Omental fat pad (tissue), 4 donors: Measurements from ENCODE around the gene STAG1. TPM values are rescaled to one million over a fixed set of nuclear protein-coding genes. Genes with fewer than 3 reads are reported as not detected.

Experiments
- ATAC-seq: fragments of 150-250 bp; one replicate; pipeline ENCODE4 v1.9.1; 2016; ENCODE audit warnings: mild to moderate bottlenecking, moderate library complexity; ENCODE audit not compliant: low FRiP score
- DNase-seq: peaks from one replicate; pipeline ENCODE4 v3.0.0-alpha.2; 2019; ENCODE audit warnings: low spot score
- small RNA-seq: library from RNA; depleted of rRNA; stranded (forward); fragments of <200 nt; gene quantifications from one replicate; pipeline ENCODE3, GENCODE V24; 2016
- total RNA-seq, 4 donors: library from RNA; depleted of rRNA; stranded (reverse); fragments of >200 nt; gene quantifications; one replicate each; pipeline ENCODE4 v1.1.0, GENCODE V29; 2016
- TF ChIP-seq, protein P1 (sequence below), 3 donors: fragments of 450-650 bp; IDR thresholded peaks; one replicate each; pipeline ENCODE4 v1.5.1; 2016 to 2017; ENCODE audit warnings: antibody characterized with exemption in 3 of 3, mild to moderate bottlenecking in 3 of 3, moderate library complexity in 2 of 3

The STAG1 gene
- total RNA-seq, 4 donors from 2014 or later = 37.6 to 57.5 (median 41.6) TPM

DNA sequence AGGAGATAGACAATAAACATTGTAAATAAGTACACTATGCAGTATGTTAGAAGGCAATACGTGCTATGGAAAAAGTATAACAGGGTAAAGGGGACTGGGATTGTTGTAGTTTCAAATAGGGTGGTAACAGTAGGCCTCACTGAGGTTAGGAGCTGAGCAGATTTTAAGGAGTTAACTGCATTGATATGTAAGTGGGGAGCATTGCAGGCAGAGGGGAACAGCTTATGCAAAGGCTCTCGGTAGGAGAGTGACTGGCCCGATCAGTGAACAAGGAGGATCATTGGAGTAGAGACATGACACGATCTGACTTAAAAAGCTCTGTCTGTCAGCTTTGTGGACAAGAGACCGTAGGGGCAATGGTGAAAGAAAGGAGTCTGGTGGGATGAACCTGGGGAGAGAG, 455.2 kb downstream of the STAG1 start:
- ATAC-seq (no peak), DNase-seq (no peak)
- TF ChIP-seq, protein P1, sequence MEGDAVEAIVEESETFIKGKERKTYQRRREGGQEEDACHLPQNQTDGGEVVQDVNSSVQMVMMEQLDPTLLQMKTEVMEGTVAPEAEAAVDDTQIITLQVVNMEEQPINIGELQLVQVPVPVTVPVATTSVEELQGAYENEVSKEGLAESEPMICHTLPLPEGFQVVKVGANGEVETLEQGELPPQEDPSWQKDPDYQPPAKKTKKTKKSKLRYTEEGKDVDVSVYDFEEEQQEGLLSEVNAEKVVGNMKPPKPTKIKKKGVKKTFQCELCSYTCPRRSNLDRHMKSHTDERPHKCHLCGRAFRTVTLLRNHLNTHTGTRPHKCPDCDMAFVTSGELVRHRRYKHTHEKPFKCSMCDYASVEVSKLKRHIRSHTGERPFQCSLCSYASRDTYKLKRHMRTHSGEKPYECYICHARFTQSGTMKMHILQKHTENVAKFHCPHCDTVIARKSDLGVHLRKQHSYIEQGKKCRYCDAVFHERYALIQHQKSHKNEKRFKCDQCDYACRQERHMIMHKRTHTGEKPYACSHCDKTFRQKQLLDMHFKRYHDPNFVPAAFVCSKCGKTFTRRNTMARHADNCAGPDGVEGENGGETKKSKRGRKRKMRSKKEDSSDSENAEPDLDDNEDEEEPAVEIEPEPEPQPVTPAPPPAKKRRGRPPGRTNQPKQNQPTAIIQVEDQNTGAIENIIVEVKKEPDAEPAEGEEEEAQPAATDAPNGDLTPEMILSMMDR (IDR thresholded peaks at IDR 0.05) = no peak

DNA sequence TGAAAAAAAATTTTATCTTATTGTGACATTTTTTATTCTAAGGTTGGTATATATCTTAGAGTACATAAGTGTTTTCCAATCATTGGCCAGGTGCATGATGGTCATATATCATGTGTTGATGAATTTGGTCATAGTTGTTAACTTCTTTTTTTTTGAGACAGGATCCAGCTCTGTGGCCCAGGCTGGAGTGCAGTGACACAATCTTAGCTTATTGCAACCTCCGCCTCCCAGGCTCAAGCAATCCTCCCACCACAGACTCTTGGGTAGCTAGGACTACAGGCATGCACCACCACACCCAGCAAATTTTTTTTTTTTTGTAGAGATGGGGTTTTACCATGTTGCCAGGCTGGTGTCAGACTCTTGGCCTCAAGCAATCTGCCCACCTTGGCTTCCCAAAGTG, 458.0 kb downstream of the STAG1 start:
- no peak for DNase-seq
- no peak for ATAC-seq
- TF ChIP-seq, protein P1 (IDR thresholded peaks at IDR 0.05) = no peak

DNA sequence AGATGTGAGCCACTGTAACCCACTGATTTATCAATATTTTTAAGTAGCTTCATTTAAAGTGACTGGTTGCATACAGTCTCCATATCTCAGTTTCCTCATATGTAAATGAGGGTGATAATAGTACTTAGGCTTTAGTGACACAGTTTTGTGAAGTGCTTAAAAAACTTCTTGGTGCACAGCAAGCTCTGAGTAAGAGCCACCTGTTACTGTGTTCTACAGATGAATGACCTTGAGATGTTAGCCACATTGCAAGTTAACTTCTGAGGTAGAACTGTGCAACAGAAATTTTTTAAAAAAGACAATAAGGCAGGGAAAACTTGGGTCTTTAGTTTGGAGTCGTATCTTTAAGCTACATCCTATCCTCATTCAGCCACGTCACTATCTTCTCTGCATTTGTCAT, 458.9 kb downstream of the STAG1 start:
- TF ChIP-seq, protein P1 (IDR thresholded peaks at IDR 0.05) = no peak
- no peak for DNase-seq
- ATAC-seq = no peak

DNA sequence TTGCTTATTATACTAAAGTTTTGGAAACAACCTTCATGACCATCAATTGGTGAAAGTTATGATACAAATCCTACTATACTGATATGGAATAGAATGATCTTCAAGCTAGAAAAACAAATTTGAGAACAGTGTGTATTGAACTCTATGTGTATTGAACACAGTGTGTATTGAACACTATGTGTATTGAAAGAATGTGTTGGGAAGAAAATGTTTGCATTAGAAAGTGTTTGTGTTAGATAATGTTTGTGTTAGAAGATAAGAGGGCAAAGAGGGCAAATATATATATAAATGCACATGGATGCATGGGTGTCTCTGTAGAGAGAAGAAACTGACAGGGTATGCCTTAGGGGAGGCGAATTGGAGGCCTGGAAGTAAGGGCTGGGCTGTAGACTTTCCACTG, 459.7 kb downstream of the STAG1 start:
- ATAC-seq (no peak), DNase-seq (no peak)
- TF ChIP-seq, protein P1 (IDR thresholded peaks at IDR 0.05) = no peak

DNA sequence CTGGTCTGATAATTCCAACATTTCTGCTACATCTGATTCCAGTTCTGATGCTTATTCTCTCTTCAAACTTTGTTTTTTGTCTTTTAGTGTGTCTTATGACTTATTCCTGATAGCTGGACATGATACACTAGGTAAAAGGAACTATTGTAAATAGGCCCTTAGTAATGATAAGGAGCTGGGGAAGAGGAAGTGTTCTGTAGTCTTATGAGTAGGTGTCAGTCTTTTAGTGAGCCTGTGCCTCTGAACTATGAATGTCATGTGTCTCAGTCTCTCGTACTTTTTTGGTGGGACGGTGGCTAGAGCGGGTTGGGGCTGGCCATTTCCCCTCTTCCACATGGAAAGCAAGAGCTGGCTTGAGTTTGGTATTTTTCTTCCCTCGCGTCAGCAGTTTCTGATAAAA, 460.9 kb downstream of the STAG1 start:
- TF ChIP-seq, protein P1 (IDR thresholded peaks at IDR 0.05) = no peak
- ATAC-seq (no peak), DNase-seq (no peak)

Small RNA genes lying within 50 kb of the gene (small RNA-seq; reads per million reads assigned to genes)
- gene RNU6-1284P (not detected), gene RNU6-789P (not detected)

Other genes with a start within 250 kb of the STAG1 start
- 10 to 100 TPM in 3 of 4 donors, 1 to 10 TPM in 1; 9.1 to 27.8 (median 11.6) TPM for gene SLC35G2, start 66.7 kb upstream of the STAG1 start, total RNA-seq
- 10 to 100 TPM; 34.9 to 57.7 (median 50.8) TPM for gene NCK1, start 109.8 kb upstream of the STAG1 start, total RNA-seq
- 1 to 10 TPM; 1.1 to 4.4 (median 2.3) TPM for gene IL20RB, start 205.6 kb upstream of the STAG1 start, total RNA-seq